ENCODE measurements around the gene EXOC2. TPM values are rescaled to one million over a fixed set of nuclear protein-coding genes. Genes with fewer than 3 reads are reported as not detected.
A peak's percentile ranks its signal among the peaks of the same experiment; 100 is the strongest.

Gene EXOC2
- total and polyA plus RNA-seq, 10 of the 15 experiments (the other 5 are each of a cell fraction or from before 2014, with no cell fraction given) = 8.7 to 32.8 (median 20.7) TPM

DNA sequence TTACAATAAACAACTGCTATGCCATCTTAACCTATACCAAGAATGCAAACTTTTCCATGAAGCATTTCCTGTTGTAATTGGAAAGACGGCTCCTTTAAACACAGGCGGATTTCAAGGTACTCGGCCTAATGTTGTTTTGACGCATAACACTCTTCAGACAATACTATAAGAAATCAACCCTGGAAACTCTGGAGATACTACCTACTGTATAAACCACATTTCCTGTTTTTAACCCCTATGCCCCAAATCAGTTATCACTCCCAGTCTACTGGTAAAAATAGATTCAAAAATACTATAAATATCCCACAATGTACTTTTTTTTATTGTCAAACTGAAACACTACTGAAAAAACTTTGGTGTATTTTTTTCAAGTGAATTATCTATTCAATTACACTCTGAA, 183.3 kb downstream of the EXOC2 start:
- Histone ChIP-seq H2AFZ (ENCODE audit: control insufficient read depth, low read depth, low read length) (no peak overlapping the region), H3K9ac (ENCODE audit: control insufficient read depth, insufficient read depth, low read length) (no peak overlapping the region), H4K20me1 (ENCODE audit: control insufficient read depth, insufficient read depth) (no peaks in the 10 kb centered on the region), H3K36me3 (ENCODE audit: control insufficient read depth in 2 of 2, insufficient read depth in 2 of 2, low read length in 1 of 2) (no peaks in the 10 kb centered on the region), H3K4me2 (ENCODE audit: control insufficient read depth, insufficient read depth) (no peak overlapping the region), H3K4me1 (ENCODE audit: control insufficient read depth, insufficient read depth, low read length) (peaks cover 7% of the 10 kb centered on the region), H3K79me2 (ENCODE audit: control insufficient read depth, insufficient read depth, low read length) (no peaks in the 10 kb centered on the region), H3K27me3 (replicated peaks in 1 of 2; ENCODE audit: control insufficient read depth in 2 of 2, insufficient read depth in 2 of 2, low read length in 1 of 2) (no peaks in the 10 kb centered on the region), H3K9me3 (replicated peaks; ENCODE audit: control insufficient read depth, insufficient read depth, low read length) (no peaks in the 10 kb centered on the region), H3K4me3 (no peak overlapping the region), H3K27ac (ENCODE audit: control insufficient read depth, insufficient read depth) (no peak overlapping the region)
- RAD21 ChIA-PET (ENCODE audit: unreplicated experiment) = no interaction called here
- DNase-seq (ENCODE audit: low read depth, low spot score) (no peak), FAIRE-seq (no peak), ATAC-seq (no peak)
- CTCF ChIA-PET = no interaction called here
- BruUV-seq (replicated peaks) = no TSS peak
- intact Hi-C loops (cut with micrococcal nuclease; ENCODE audit: unreplicated experiment) (no loop called here), in situ Hi-C loops (cut with MboI) (no loop called here)
- SMC1A ChIA-PET (ENCODE audit: uncharacterized antibody, unreplicated experiment) = interaction anchor here (0.8 to 1.8 kb wide), 4 partner anchors 8 to 105 kb away, joined by 3 to 5 read pairs (median 4); no protein-coding TSS in a partner anchor
- POLR2A ChIA-PET = no interaction called here
- TF ChIP-seq FOXK2 (IDR thresholded peaks at IDR 0.05) (no peak), CREM (IDR thresholded peaks at IDR 0.05; ENCODE audit: low read depth) (0 out of 2 replicates have a peak, but pooled peaks have one; percentile 15), JUNB (IDR thresholded peaks at IDR 0.05) (peak; percentile 26), RUNX3 (IDR thresholded peaks at IDR 0.05; ENCODE audit: low read length) (peak; percentile 75), RBBP5 (conservative IDR thresholded peaks at IDR 0.05) (no peak), NFIC (IDR thresholded peaks at IDR 0.05; ENCODE audit: low read depth, low read length) (peak; percentile 64; the same call in 1 of the 2 replicates), FOXM1 (IDR thresholded peaks at IDR 0.05; ENCODE audit: low read depth, low read length) (peak; percentile 20; the same call in 1 of the 2 replicates), MEF2A (IDR thresholded peaks at IDR 0.05; ENCODE audit: insufficient read depth, low read depth, low read length) (peak; percentile 79)
- TF ChIP-seq, protein P1, sequence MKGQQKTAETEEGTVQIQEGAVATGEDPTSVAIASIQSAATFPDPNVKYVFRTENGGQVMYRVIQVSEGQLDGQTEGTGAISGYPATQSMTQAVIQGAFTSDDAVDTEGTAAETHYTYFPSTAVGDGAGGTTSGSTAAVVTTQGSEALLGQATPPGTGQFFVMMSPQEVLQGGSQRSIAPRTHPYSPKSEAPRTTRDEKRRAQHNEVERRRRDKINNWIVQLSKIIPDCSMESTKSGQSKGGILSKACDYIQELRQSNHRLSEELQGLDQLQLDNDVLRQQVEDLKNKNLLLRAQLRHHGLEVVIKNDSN (IDR thresholded peaks at IDR 0.05; ENCODE audit: borderline replicate concordance, extremely low read length, insufficient read depth, low read depth, low read length) = no peak
- TF ChIP-seq, protein P2, sequence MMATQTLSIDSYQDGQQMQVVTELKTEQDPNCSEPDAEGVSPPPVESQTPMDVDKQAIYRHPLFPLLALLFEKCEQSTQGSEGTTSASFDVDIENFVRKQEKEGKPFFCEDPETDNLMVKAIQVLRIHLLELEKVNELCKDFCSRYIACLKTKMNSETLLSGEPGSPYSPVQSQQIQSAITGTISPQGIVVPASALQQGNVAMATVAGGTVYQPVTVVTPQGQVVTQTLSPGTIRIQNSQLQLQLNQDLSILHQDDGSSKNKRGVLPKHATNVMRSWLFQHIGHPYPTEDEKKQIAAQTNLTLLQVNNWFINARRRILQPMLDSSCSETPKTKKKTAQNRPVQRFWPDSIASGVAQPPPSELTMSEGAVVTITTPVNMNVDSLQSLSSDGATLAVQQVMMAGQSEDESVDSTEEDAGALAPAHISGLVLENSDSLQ (IDR thresholded peaks at IDR 0.05) = no peak
- TF ChIP-seq, protein P3, sequence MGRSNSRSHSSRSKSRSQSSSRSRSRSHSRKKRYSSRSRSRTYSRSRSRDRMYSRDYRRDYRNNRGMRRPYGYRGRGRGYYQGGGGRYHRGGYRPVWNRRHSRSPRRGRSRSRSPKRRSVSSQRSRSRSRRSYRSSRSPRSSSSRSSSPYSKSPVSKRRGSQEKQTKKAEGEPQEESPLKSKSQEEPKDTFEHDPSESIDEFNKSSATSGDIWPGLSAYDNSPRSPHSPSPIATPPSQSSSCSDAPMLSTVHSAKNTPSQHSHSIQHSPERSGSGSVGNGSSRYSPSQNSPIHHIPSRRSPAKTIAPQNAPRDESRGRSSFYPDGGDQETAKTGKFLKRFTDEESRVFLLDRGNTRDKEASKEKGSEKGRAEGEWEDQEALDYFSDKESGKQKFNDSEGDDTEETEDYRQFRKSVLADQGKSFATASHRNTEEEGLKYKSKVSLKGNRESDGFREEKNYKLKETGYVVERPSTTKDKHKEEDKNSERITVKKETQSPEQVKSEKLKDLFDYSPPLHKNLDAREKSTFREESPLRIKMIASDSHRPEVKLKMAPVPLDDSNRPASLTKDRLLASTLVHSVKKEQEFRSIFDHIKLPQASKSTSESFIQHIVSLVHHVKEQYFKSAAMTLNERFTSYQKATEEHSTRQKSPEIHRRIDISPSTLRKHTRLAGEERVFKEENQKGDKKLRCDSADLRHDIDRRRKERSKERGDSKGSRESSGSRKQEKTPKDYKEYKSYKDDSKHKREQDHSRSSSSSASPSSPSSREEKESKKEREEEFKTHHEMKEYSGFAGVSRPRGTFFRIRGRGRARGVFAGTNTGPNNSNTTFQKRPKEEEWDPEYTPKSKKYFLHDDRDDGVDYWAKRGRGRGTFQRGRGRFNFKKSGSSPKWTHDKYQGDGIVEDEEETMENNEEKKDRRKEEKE (IDR thresholded peaks at IDR 0.05) = no peak
- 65% methylated on average over 4 of the region's 4 CpGs for WGBS (ENCODE audit: insufficient coverage, insufficient replicate concordance, low lambda C conversion rate, missing lambda C conversion rate)
